Activated effector memory CD4-positive, alpha-beta T cell treated with anti-CD3 and anti-CD28 coated beads, Interleukin-2, amount 50 U/mL, for 16 hours (primary cell): ENCODE measurements around the gene SLC12A5.

Experiments used
- DNase-seq: peaks from one replicate; pipeline ENCODE4 v3.0.0-alpha.2; 2020

The SLC12A5 gene

DNA sequence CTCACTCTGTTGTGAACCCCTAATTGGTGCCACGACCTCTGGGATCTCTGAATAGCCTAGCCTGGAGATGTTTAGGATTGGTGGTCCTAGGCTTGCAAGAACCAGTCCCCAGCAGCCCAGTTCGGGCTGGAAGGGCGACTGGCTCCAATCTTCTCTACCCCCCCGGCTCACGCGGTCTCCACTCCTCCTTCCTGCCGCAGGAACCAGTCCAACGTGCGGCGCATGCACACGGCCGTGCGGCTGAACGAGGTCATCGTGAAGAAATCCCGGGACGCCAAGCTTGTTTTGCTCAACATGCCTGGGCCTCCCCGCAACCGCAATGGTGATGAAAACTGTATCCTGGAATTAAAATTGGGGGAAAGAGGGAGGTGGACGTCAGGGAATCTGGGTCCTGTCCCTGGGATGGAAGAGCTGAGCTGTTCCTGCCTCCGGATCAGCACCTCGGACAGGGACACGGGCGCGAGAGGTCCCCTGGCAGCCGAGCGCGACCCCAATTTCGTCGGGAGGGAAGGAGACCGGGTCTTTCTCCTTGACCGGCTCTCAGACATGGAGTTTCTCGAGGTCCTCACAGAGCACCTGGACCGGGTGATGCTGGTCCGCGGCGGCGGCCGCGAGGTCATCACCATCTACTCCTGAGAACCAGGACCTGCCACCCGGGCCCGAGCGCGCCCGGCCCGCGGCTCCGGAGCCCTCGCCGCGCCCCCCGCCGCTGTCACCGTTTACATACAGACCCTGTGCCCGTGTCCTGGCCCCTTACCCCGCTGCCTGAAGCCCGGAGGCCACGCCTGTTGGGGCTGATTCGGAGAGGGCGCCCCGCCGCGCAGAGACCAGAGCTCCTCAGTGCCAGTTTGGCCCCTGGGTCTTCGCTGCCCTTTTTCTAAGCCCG lies 28.2 kb downstream of the SLC12A5 start:
- DNase-seq: no peak

DNA sequence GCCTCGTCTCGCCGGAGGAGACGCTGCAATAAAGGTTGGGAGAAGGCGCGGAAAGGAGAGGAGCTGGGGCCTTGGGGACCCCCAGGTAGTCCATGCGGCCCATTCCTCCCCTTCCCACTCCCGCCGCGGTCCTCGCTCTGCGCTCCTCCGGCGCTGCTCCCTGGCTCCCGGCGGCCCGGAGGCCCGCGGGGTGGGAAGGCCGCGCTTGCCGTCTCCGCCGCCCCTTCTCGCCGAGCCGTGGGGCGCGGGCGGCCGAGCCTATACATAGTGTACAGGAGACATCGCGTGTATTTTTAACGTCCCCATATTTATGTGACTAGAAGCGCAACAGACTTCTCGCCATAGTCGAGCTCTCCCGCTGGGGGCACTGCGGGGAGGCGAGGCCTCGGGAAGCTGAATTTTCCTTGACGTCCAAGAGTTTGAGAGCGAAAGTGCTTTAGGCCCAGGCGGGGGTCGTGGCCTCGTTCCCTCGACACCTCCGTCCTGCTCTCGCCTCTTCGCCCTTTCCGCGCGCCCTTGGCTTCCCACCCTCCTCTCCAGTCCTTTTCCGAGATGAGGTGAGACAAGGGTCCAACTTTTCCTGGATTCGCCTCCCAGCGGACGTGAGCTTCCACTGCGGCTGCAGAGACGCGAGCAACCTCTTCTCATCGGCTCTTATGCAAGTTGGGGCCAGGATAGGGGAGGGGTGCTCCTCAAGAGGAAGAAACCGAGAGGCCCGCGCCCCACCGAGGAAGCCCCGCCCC lies 29.0 kb downstream of the SLC12A5 start:
- DNase-seq: no peak

DNA sequence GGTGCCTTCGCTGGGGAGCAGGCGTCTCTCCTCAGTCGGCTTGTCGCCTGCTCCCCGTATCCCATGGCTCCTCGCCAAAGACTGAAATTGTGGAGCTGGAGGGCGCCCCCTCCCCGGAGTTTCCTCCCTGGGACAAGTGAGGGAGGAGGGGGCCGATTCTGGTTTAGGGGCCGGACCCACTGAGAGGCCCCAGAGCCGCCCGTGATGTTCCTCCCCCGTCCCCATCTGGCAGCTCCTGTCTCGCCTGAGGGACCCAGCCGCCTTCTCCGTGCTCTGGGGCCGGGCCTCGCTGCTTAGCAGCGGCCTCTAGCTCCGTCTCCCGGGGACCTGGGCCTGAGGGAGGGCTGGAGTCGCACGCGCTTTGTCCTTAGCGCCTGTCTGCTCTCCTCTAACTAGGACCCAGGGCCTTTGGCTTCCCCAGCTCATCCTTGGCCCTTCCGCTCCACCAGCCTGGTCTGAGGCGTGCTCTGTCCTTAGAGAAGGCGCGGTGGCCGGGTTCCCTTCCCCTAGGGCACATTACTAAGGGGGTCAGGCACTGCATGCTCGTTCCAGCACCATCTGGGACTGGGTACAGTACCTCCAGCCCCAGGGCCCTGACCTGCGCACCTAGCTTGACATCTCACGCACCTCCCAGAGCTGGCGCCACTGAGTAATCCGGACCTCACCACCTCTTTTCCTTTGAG lies 29.7 kb downstream of the SLC12A5 start:
- no peak for DNase-seq

DNA sequence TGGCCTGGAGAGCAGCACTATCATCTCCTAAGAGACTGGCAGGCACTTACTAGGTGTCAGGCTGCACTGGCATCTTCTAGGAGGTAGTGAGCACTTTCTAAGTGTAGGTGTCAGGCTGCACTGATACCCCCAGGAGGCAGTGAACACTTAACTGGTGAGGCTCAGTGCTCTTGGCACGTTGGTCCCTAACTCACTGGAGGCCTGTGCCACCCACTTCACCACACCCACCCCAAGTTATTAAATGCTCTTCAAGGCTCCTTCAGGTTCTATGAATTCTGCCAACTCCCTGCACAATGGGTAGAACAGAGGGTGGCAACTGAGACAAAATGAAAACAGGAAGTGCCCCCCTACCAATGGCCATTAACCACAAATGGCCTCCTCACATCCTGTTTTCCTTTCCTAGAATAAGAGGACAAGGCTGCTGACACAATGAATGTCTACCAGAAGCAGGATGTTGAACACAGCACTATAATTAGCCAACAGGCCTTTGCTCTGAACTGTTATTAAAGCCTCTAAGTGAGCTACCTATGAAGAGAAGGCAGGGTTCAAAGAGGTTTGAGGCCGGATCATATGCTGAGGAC lies 31.4 kb downstream of the SLC12A5 start:
- no peak for DNase-seq

DNA sequence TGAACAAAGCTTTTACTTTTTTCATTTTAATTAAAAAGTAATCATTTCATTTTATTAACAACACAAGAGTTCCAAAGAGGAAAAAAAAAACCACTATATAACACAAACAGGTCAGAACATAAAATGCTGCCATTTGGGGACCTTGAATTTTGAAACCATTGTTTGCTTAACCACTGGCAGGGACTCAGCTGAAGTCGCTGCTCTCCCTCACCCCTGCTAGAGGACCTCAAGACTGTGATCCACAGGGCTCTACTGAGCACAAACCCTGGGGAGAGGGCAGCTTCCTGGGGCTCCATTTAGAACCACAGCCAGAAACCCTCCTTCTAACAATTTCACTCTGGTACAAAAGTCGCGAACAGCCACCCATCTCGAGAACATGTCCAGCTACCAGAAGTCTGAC lies 32.0 kb downstream of the SLC12A5 start:
- DNase-seq: no peak

- no peak for DNase-seq
Observed at GRCh38 chr20:46062151-46062550, 33.1 kb downstream of the SLC12A5 start.

- DNase-seq: no peak
Observed at GRCh38 chr20:46062621-46063020, 33.6 kb downstream of the SLC12A5 start.

GRCh38 chr20:46063151-46063550 lies 34.1 kb downstream of the SLC12A5 start:
- DNase-seq: no peak

GRCh38 chr20:46063652-46064054 lies 34.6 kb downstream of the SLC12A5 start:
- no peak for DNase-seq

- no peak for DNase-seq
Observed at GRCh38 chr20:46065006-46065405, 36.0 kb downstream of the SLC12A5 start.

DNA sequence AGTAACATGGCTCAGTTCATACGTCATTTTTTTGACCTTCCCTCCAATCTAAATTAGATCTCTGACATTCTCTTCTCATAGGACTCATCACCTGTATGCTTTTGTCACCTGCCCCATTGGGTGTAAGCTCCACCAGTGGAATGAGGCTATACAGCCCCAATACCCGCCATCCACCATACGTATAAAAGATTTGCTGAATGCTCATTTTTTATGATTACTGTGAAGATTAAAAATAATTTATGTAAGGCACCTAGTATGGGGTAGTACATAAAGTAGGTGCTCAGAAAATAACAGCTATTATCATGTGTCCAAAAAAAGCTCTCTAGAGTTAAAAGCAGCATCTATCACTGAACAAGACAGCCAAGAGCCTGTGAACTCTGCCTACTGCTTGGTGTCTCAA lies 36.7 kb downstream of the SLC12A5 start:
- no peak for DNase-seq

DNA sequence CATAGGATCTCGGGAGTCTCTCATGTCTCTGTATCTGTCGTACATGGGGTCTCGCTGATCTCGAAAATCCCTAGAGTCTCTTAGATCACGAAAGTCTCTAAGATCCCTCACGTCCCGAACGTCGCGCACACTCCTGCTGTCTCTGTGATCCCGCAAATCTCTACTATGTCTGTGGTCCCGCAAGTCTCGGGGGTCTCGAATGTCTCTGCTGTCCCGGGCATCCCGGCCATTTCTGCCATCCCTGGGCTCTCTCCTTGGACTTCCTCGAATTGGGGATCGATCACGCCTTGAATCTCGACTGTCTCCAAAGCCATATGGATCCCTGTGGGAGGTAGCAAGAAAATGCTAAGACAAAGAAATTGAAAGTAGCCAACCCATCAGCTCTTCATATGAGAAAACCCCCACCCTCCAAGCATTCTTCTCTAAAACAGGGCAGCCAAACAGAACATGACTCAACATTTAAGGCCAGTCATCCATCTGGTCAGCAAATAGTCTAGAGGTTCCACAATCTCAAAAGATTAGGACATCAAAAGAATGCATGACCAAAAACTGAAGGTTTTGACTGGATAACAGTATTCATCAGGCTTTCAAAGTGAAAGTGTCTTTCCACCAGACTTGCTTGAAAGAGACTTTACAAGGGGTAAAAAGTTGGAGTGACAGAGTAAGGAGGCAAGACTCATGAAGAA lies 41.3 kb downstream of the SLC12A5 start:
- DNase-seq: no peak

DNA sequence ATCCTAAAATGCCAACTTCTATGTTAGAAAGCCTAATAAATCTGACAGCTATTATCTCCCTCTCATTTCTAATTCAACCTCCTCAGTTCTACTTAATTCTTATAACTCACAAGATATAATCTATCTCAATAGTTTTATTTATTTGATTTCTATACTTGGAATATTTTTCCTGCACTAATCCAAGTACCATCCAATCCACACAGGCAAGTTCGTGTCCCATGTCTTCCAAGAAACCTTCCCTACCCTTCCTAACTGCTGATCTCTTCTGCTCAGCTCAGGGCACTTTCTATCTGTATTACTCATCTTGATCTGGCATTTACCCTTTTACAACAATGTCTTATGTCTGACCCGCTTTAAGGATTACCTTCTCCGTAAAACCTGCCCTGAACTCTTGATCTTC lies 42.6 kb downstream of the SLC12A5 start:
- no peak for DNase-seq

DNA sequence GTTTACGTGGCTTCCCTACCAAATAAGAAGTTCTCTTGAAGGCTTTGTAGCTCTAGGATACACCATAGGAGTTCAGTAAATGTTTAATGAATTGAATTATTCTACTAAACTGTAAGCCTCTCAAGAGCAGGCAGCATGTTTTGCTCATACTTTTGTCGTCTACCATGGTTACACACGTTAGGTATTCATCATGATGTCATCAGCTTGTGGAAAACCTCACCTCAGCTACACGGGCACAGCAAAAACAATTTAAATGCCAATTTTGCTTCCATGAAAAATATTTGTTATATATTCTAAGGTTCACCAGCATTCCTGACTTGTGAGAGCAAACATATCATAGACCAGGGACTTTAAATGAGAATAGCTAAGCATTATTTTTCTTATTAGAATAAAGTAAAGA lies 44.0 kb downstream of the SLC12A5 start:
- no peak for DNase-seq

DNA sequence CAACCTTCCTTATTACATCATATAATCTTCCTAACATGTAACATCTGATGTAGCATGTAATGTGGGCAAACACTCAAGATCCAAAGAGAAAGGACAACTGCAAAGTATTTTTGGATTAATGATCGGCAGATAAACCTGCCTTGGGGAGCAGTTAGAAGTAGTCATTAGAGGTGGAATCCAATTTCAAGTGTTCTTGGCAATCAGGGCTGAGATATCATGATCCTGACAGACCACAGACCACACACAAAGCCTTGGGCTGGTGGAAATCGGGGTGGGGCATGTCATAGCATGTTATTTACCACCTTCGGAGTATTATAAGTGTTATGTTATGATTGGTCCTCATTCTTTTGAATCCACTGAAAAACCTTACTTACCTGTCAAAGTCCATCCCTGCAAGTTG lies 44.4 kb downstream of the SLC12A5 start:
- DNase-seq: no peak

DNA sequence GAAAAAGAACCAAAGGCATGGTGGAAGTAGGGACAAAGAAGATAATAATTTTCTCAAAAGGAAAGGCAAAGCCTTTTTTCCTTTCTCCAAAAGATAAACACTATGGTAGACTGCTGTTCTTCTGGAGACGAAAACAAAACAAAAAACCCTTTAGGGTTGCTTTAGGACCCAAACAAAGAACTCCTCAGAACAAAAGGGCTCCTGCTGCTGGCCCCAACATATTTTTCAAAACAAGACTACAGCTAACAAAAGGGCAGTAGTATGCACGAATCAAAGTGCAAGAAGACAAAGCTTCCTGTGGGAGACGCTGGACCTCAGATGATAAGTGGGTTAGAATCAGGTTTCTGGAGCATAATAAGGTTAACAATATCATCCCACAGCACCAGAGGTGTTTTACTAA lies 45.0 kb downstream of the SLC12A5 start:
- no peak for DNase-seq

GRCh38 chr20:46076806-46077205 lies 47.8 kb downstream of the SLC12A5 start:
- no peak for DNase-seq

GRCh38 chr20:46077642-46078305 lies 48.8 kb downstream of the SLC12A5 start:
- DNase-seq: no peak

GRCh38 chr20:46078954-46079353 lies 49.9 kb downstream of the SLC12A5 start:
- DNase-seq: no peak

DNA sequence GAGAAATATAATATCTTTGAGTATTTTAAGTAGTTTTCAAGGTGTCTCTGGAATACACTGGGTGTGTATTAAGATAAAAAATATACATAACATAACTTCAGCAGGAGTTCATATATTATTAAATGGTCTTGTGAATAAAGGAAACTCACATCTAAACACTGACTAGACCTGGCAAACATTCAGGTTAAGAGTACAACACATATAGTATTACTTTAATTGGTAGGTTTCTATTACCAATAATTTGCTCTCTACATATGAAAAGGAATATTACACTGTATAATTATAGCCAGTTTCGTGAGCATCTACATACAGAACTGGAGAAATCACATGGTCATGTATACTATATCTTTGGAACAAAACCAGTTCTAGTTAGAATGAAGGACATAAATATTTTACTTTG lies 52.1 kb downstream of the SLC12A5 start:
- DNase-seq: no peak

- no peak for DNase-seq
Observed at GRCh38 chr20:46083101-46083500, 54.1 kb downstream of the SLC12A5 start.

DNA sequence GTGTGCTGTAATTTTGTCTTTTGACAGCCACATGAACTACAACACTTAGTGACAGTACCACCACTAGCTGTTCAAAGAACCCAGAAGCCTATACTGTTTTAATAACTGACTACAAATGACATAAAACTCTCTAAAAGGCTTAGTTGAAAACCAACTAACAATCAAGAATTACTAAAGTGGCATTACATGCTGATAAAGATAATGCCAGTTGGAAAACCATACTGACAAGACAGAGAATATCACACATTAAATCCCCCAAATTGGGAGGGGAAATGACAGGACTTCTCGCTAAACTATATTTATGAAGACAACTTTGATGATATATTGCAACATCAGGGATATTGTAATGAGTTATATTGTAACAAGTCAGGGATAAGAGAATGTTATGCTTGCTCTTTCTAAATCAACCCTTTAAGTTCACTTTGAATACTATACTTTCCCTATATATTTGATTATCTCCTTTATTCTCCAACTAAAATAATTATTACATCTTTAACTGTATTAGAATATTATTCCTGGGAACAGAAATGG lies 54.6 kb downstream of the SLC12A5 start:
- DNase-seq: no peak
